SKM-1 treated with dmso at 0.1 percent for 144 hours (cell line): ENCODE results near the gene ZNF580.

ENCODE experiments used
- DNase-seq: peaks from one replicate; lab custom pipeline; 2025; ENCODE audit not compliant: unreplicated experiment; lab: John Stamatoyannopoulos, UW

Gene ZNF580

GRCh38 chr19:55622242-55622969 is 18.4 kb upstream of the ZNF580 start:
- DNase-seq, result no peak

GRCh38 chr19:55623130-55623529 is 17.7 kb upstream of the ZNF580 start:
- no peak for DNase-seq

- DNase-seq, result no peak
Measured at GRCh38 chr19:55623561-55623960, 17.2 kb upstream of the ZNF580 start.

DNA sequence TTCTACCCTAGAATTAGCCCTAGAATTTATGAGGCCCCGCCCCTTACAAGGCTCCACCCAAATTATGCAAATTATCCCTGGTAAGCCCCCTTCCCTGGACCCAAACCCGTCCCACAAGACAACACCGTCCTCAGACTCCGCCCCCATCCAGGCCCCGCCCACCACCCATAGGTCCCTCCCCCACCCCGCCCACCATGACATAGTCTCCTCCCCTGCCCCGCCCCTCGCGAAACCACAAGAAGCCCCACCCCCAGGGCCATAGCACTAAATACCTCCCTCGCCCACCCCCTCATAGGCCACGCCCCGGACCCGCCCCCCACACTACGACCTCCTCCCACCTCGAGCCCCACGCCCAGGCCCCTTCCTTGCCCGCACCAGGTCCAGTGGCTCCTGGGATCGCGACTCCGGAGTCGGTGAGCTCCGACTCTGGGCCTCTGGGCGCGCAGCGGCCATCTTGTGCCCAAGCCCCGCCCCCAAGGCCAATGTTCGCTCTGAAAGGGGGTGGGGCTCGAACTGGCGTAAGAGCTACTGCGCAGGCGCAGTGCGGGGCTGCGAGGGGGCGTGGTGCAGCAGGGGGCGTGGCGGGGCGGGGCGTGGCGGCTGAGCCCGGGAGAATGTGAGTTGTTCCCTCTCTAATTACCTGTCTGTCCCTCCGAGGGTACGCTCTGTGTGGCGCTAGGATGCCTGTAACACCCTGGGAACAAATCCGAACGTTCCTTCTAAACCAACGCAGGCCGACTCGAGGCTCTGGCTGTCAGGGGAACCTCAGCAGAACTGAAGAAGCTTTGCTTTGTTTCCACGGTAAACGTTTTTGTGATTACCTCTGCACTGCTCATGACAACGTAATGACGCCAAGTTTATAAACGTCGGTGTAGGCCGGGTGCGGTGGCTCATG is 16.4 kb upstream of the ZNF580 start, which contains the start of gene ZNF784:
Gene ZNF784 (minus strand): TSS at position 458 of the 895 bp plus-strand sequence. CDS start 5 bp downstream, at position 453.
- DNase-seq, result peak; percentile 59

DNA sequence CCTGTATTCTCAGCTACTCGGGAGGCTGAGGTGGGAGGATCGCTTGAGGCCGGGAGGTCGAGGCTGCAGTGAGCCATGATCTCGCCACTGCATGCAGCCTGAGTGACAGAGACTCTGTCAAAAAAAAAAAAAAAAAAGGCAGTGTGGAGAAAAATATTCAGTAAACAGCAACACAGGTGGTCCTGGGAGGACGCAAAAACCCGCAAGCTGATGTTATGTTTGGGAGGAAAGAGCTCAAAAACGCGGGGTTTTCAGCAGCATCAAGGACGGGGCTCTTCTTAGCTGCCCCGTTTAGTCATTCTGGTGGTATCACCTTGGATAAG is 15.8 kb upstream of the ZNF580 start:
- DNase-seq, result no peak

- DNase-seq, result no peak
Measured at GRCh38 chr19:55626350-55626749, 14.5 kb upstream of the ZNF580 start.

GRCh38 chr19:55632463-55632834 is 8.4 kb upstream of the ZNF580 start:
- DNase-seq, result peak; percentile 38

DNA sequence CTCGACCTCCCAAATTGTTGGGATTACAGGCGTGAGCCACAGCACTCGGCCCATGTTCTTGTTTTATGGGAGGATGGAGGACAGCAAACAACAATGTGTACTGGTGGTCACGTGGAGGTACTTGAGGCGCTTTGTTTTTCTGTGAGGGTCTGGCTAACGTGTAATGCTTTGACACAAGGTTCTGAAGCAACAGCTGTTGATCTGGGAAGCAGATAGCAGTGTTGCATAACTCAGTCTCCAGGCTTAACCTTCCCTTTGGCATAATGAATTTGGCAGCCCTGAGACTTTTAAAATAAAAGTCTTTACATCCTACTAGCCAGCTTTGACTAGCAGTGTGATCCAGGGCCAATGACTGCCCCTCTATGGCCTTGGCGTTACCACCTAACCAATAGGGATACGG is 6.9 kb upstream of the ZNF580 start:
- DNase-seq, result no peak

DNA sequence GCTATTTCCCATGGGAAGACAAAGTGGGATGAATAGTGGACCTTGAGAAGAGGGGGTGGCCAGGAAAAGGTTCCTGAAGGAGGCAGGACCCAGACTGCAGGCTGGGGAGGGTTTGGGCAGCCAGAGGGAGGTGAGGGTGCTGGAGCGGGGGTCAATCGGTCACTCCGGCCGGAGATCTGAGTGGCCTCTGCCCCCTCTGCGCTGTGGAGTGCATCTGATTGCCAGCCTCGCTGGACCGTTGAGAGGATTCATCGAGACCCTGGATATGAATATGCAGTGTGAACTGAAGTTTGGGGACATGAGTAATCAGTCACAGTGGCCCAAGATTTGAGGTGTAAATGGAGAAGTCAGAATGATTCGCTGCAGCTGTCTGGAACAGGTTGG is 5.5 kb upstream of the ZNF580 start:
- no peak for DNase-seq

DNA sequence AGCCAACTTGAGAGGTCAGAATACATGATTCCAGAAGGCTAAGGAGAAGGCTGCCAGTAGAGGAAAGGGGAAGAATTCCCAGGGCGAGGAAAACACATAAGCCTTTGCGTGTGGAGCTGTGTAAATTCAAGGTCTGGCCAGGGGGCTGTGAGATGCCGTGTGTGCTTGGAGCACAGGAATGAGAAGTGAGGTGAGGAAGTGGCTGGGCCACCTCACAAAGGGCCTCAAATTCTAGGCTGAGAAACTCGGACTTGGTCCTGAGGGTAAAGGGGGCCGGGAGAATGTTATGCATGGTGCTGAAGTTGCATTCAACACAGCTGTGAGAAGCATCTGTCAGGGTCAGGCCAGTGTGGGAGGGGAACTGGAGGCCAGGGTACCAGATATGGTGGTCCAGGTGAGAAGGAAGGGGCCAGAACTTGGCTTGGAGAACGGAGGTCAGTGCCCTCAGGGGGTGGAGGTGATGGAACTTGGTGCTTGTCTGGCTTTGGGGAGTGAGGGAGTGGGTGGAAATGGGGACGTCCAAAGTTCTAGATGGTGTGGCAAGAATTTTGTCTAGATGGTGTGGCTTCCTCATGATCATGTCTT is 4.9 kb upstream of the ZNF580 start:
- no peak for DNase-seq

GRCh38 chr19:55636723-55637122 is 4.1 kb upstream of the ZNF580 start:
- DNase-seq, result no peak

DNA sequence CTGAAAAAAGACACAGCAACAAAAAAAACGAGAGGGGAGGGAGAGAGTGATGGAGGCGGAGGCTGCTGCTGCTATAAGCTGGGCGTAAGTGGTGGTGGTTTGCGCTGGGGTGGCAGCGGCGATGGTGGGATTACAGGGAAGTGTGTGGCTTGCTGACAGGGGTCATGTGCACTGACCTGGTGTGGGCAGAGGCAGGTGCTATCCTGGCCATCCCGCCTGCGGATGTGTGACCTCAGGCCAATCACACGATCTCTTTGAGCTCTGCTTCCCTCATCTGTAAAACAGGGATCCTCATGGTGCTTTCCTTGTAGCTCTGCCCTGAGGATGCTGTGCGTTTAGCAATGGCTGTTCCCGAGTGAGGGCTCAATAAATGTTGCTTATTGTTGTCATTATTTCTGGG is 3.3 kb upstream of the ZNF580 start:
- no peak for DNase-seq

GRCh38 chr19:55638864-55639359 is 1.9 kb upstream of the ZNF580 start:
- no peak for DNase-seq

DNA sequence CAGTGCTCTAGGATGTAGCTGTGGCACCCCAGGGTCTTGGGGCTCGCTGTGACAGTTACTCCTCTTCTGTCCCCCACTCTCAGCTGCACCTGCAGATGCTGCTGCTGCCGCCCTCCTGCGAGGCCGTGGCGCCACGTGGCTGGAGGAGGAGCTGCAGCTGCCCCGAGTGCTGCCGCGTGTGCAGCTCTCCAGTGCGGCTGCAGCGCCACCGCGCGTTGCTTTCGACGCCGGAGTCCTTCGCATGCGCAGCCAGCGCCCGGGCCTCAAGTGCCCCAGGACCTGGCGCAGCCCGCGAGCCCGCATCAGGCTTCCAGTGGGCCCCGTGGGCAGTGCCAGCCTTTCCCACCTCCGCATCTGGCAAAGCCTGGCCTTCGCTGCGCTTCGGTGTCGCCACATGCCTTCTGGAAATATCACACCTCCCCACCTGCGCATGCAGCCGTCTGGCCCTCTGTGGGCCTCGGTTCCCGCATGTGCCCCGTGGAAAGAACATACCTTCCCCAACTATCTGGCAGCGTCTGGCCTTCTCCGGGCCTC is 692 bp upstream of the ZNF580 start:
- no peak for DNase-seq

GRCh38 chr19:55641426-55642152 is 787 bp downstream of the ZNF580 start:
- DNase-seq, result no peak

- no peak for DNase-seq
Measured at GRCh38 chr19:55642153-55643002, 1.6 kb downstream of the ZNF580 start.

DNA sequence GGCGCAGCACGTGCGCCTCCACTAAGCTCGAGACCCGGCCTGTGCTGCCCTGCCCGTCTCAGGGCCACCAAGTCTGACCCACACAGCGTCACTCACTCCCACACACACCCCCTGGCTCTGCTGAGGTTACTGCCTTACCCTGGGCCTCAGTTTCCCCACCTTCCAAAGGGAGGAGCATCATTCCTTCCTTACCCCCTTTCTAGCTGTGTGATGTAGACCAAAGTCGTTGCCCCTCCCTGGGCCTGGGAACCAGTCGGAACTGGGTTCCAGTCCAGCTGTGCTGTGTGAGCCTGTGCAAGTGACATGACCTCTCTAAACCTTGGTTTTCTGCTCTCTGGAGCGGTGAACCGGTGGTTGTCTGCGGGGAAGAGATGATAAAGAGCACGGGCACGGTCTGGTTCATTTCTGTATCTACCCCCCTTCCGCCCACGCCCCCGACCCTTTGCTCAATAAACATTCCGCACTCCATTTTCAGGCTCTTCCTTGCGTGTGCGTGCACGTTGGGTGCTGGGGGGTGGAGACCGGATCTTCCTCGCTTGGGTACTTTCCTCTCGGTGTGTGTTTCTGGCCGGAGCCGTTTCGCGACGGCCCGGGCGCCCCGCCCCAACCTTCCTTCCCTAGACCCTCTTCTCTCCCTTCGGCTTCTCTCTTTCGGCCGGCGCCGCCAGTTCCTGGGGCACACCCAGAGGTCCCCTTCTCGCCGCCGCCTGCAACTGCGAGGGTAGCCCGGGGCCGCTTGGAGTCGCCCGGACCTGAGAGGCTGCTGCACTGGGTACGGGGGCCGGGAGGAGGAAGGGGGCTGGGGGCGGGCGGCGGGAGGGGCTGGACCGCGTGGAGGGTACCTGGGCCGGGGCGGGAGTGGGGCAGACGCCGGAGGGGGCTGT is 2.4 kb downstream of the ZNF580 start, which contains the start of gene ZNF581:
Gene ZNF581 (plus strand): TSS at position 647 of the 884 bp plus-strand sequence. CDS start 923 bp downstream, outside the sequence.
- peak; percentile 20 for DNase-seq

DNA sequence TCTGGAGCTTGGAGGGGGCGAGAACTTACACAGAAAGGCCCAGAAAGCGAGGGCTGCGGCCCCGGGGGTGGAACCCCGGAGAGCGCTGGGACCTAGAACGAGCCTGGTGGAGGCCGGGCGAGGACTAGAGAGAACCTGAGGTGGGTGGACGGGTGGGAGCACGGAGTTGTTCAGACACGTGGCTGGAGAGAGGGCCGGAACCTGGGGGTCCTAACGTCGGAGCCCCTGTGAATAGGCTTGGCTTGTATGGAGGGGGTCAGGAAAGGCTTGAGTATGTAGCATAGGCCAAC is 3.0 kb downstream of the ZNF580 start:
- DNase-seq, result no peak

DNA sequence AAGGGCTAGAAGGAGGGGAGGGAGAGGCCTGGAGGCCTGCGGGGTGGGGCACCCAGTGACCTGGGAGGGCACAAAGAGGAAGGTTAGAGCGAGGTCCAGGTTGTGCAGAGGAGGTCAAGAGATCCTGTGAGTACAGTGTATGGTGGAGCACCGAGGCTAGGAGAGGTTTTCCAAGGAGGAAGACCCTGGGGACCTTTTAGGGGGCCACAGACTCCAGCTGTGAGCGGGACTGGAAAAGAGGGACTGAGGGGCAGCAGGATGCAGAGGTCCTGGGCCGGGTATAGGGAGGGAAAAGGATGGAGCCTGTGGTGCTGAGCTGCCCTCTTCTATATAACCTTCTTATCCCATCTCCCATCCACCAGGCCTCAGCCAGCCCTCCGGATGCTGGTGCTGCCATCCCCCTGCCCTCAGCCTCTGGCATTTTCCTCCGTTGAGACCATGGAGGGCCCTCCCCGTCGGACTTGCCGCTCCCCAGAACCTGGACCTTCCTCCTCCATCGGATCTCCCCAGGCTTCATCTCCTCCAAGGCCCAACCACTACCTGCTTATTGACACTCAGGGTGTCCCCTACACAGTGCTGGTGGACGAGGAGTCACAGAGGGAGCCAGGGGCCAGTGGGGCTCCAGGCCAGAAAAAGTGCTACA is 3.5 kb downstream of the ZNF580 start:
- no peak for DNase-seq
